ENCODE measurements around the gene HIP1.
"Not testable (repeated sequence)": the region's sequence is repeated elsewhere in the genome, so short reads cannot be mapped to it uniquely, and the experiment has no call there.

HIP1 gene

GRCh38 chr7:75738604-75738974, at the start of gene HIP1:
HIP1 (minus strand) TSS chr7:75738941; CDS start chr7:75738920, 21 bp downstream.
- DNase-seq (ENCODE audit: low read depth): no peak

GRCh38 chr7:75788154-75788847, 49.6 kb upstream of the HIP1 start:
- not testable (repeated sequence) for DNase-seq (ENCODE audit: low read depth)

GRCh38 chr7:75783058-75783457, 44.3 kb upstream of the HIP1 start:
- DNase-seq (ENCODE audit: low read depth): not testable (repeated sequence)

DNA sequence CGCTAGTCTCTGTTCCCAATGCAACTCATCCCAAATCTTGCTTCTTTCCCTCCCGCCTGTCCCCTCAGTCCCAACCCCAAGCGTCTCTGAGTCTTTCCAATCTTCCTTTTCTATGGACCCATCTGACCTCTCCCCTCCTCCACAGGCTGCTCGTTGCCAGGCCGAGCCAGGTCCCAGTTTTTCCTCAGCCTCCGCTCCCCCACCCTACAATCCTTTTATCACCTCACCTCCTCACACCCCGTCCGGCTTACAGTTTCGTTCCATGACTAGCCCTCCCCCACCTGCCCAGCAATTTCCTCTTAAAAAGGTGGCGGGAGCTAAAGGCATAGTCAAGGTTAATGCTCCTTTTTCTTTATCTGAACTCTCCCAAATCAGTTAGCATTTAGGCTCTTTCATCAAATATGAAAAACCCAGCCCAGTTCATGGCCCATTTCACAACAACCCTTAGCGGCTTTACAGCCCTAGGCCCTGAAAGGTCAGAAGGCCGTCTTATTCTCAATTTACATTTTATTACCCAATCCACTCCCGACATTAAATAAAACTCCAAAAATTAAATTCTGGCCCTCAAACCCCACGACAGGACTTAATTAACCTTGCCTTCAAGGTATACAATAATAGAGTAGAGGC, 42.0 kb upstream of the HIP1 start:
- not testable (repeated sequence) for DNase-seq (ENCODE audit: low read depth)

DNA sequence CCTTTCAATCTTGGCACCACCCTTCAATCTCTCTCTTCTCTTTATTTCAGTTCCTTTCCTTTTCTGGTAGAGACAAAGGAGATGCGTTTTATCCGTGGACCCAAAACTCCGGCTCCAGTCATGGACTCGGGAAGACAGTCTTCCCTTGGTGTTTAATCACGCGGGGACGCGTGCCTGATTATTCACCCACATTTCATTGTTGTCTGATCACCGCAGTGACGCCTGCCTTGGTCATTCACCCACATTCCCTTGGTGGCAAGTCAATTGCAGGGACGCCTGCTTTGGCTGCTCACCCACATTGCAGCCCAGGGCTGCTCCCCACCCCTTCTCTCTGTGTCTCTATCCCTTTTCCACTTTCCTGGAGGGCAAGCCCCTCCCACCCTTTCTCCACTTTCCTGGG, 40.8 kb upstream of the HIP1 start:
- not testable (repeated sequence) for DNase-seq (ENCODE audit: low read depth)

DNA sequence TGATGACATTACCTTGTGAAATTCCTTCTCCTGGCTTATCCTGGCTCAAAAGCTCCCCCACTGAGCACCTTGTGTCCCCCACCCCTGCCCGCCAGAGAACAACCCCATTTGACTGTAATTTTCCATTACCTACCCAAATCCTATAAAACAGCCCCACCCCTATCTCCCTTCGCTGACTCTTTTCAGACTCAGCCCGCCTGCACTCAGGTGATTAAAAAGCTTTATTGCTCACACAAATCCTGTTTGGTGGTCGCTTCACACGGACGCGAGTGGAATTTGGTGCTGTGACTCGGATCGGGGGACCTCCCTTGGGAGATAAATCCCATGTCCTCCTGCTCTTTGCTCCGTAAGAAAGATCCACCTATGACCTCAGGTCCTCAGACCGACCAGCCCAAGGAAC, 40.3 kb upstream of the HIP1 start:
- DNase-seq (ENCODE audit: low read depth): not testable (repeated sequence)

DNA sequence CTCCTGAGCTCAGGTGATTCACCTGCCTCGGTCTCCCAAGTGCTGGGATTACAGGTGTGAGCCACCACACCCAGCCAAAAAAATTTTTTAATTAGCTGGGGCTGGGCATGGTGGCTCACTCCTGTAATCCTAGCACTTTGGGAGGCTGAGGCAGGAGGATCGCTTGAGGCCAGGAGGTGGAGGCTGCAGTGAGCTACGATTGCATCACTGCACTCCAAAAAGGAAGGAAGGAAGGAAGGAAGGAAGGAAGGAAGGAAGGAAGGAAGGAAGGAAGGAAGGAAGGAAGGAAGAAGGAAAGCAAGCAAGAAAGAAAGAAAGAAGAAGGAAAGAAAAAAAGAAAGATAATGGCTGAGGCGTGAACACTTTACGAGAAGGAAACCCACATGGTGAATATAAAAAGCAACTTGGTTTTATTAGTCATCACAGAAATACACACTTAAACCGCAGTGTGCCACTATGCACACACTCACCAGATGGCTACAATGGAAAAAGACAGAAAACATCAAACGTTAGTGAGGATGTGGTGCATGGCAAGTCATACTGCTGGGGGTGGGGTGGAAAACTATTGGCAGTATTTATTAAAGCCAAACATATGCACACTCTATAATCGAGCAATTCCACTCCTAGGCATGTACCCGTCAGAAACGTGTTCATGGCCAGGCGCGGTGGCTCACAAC, 37.7 kb upstream of the HIP1 start:
- DNase-seq (ENCODE audit: low read depth): peak; percentile 77

GRCh38 chr7:75773958-75774357, 35.2 kb upstream of the HIP1 start:
- not testable (repeated sequence) for DNase-seq (ENCODE audit: low read depth)

- peak; percentile 49 for DNase-seq (ENCODE audit: low read depth)
Observed at GRCh38 chr7:75772081-75773077, 33.6 kb upstream of the HIP1 start, which contains the start of gene CCL26. CCL26 (minus strand) TSS chr7:75772211; CDS start chr7:75772176, 35 bp downstream.

DNA sequence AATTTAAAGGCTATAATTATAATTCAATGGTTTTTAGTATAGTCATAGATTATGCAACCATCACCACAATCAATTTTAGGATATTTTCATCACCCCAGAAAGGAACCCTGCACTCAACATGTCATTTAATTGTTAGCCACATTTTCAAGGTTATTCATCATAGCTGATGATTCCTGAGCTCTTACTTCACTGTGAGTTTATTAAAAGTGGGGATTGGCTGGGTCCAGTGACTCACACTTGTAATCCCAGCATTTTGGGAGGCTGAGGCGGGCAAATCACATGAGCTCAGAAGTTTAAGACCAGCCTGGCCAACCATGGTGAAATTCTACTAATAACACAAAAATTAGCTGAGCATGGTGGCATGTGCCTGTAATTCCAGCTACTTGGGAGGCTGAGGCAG, 32.5 kb upstream of the HIP1 start:
- peak; percentile 23 for DNase-seq (ENCODE audit: low read depth)

- no peak for DNase-seq (ENCODE audit: low read depth)
Observed at GRCh38 chr7:75762350-75762917, 23.7 kb upstream of the HIP1 start.

DNA sequence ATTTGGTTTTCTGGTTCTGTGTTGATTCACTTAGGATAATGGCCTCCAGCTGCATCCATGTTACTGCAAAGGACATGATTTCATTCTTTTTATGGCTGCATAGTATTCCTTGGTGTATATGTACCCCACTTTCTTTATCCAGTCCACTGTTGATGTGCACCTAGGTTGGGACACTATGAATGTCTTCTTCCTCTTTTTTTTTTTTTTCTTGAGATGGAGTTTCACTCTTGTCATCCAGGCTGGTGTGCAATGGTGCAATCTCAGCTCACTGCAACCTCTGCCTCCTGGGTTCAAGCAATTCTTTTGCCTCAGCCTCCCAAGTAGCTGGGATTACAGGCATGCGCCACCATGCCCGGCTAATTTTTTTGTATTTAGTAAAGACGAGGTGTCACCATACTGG, 23.1 kb upstream of the HIP1 start:
- not testable (repeated sequence) for DNase-seq (ENCODE audit: low read depth)

GRCh38 chr7:75758491-75758890, 19.8 kb upstream of the HIP1 start:
- DNase-seq (ENCODE audit: low read depth): no peak

- no peak for DNase-seq (ENCODE audit: low read depth)
Observed at GRCh38 chr7:75757860-75758259, 19.1 kb upstream of the HIP1 start.

GRCh38 chr7:75756991-75757676, 18.4 kb upstream of the HIP1 start:
- DNase-seq (ENCODE audit: low read depth): no peak

- no peak for DNase-seq (ENCODE audit: low read depth)
Observed at GRCh38 chr7:75756206-75756990, 17.7 kb upstream of the HIP1 start.

DNA sequence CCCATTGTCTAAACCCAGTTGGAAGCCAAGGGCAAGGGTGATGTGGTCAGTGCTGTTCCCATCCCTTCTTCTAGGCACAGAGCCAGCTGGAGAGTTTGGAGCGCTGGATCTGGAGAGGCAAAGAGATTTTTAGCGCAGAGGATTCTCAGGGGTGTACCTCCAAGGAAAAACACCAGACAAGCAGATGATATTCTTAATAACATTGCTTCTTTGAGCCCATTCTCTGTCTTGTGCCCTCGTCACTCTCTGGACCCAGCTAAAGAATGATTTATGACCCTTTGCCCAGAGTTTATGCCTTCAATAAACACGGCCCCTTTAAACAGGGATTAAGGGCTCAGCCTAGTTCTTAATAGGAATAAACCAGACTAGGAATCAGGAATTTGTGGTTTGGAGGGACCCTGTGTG, 4.7 kb upstream of the HIP1 start:
- no peak for DNase-seq (ENCODE audit: low read depth)

GRCh38 chr7:75740846-75741497, 2.2 kb upstream of the HIP1 start:
- DNase-seq (ENCODE audit: low read depth): no peak

Measured in non-pigmented ciliary epithelial cell (primary cell).